GF-D8 (cell line): ENCODE results near the gene ING5.
A peak's percentile ranks its signal among the peaks of the same experiment; 100 is the strongest.
"Not testable (repeated sequence)": the region's sequence is repeated elsewhere in the genome, so short reads cannot be mapped to it uniquely, and the experiment has no call there.

ENCODE experiments used
- DNase-seq: peaks from one replicate; lab custom pipeline; 2025; lab: John Stamatoyannopoulos, UW

The ING5 gene

DNA sequence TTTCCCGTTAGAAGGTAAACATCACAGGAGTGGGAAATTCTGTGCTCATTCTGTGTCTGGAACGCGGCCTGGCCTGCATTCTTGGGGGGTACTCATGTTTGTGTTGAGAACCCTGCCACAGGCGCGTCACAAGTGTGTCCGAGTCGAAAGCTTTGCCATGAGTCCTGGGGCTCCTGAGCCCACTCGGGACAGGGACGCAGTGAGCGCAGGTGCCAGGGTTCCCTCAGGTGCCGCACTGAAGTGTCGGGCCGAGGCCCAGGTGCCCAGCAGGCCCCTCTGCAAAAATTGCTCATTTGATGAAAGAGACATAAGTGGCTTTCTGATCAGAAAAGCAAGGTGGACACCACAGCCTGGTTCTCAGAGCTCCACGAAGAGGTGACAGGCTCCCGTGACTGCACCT is 37.3 kb downstream of the ING5 start:
- no peak for DNase-seq

- no peak for DNase-seq
Observed at GRCh38 chr2:241739651-241740050, 37.8 kb downstream of the ING5 start.

DNA sequence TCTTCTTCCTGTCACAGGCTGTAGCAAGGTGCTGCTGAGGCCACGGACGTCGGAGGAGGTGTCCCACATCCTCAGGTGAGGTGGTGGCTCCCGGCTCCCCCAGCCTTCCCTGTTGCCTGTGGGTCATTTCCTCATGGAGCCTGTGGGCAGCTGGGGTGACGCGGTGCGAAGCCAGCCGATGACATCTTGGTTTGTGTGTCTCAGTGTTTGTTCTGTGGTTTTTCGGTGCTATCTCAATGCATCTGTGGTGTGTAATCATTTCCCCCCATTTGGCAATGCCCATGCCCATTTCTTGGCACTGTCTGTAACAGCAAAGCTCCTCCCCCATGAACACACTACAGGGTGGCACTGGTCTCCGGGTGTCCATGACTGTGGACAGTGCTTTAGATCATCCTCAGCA is 39.2 kb downstream of the ING5 start:
- peak; percentile 87 for DNase-seq

DNA sequence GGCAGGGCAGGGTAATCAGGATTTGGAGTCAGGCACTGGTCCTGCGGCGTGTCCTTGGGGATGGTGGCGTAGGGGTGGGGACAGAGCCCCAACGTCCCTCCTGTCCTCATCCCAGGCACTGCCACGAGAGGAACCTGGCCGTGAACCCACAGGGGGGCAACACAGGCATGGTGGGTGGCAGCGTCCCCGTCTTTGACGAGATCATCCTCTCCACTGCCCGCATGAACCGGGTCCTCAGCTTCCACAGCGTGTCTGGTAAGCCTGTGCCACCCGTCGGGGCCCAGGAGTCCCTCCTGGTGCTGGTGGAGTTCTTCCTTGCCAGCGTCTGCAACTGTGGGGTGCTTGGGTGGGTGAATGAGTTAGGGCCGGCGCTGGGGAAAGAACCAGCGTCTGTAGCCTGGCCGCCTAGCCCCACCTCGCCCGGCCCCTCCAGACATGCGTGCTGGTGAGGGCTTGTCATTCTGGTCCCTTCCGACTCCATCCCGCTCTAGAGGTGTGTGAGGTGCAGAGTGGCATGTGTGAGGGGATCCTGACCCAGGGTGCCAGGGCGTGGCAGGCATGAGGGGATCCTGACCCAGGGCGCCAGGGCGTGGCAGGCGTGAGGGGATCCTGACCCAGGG is 40.6 kb downstream of the ING5 start:
- no peak for DNase-seq

DNA sequence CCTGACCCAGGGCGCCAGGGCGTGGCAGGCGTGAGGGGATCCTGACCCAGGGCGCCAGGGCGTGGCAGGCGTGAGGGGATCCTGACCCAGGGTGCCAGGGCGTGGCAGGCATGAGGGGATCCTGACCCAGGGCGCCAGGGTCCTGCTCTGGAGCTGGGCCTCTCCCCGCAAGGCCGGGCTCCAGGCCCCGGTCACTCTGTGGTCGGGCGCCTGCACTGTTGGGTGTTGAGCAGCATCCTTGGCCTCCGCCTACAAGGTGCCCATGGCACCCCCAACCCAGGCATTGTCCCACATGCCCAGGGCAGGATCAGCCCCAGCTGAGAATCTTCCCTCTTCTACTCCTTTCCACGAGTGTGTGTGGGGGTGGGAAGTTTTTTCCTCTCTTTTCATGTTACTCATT is 41.2 kb downstream of the ING5 start:
- not testable (repeated sequence) for DNase-seq

GRCh38 chr2:241743620-241744019 is 41.8 kb downstream of the ING5 start:
- no peak for DNase-seq

GRCh38 chr2:241744028-241744754 is 42.4 kb downstream of the ING5 start:
- no peak for DNase-seq

DNA sequence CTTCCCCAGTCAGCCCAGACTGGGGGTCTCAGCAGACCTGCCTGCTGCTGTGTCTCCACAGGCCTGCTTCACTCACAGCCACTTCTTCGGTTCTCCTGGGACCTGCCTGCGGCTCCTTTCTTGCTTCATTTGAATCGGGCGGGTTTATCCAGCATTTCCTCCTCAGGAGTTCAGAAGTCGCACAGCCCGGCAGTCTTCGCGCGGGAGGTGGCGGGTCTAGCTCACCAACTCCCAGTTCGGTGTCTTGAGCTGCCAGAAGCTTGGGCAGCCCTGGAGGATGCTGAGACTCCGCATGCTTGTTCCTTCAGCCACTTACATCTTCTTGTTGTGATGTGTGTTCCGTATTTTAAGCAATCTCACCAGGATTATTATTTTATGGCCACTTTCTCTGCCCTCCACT is 43.4 kb downstream of the ING5 start:
- no peak for DNase-seq

DNA sequence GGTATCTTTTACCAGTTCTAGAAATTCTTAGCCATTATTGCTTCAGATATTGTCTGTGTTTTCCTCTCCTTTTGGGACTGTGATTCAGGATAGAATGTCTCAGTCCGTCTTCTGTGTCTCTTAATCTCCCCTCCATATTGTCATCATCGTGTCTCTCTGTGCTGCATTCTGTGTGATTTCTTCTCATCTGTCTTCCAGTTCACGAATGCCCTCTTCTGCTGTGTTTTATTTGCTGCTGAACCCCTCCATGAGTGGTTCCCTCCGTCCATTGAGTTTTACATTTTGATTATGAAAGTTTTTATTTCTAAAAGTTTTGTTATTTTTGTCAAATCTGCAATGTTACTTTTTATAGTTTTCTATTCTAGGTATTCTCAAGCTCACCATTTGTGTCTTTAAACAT is 44.2 kb downstream of the ING5 start:
- DNase-seq, result no peak

DNA sequence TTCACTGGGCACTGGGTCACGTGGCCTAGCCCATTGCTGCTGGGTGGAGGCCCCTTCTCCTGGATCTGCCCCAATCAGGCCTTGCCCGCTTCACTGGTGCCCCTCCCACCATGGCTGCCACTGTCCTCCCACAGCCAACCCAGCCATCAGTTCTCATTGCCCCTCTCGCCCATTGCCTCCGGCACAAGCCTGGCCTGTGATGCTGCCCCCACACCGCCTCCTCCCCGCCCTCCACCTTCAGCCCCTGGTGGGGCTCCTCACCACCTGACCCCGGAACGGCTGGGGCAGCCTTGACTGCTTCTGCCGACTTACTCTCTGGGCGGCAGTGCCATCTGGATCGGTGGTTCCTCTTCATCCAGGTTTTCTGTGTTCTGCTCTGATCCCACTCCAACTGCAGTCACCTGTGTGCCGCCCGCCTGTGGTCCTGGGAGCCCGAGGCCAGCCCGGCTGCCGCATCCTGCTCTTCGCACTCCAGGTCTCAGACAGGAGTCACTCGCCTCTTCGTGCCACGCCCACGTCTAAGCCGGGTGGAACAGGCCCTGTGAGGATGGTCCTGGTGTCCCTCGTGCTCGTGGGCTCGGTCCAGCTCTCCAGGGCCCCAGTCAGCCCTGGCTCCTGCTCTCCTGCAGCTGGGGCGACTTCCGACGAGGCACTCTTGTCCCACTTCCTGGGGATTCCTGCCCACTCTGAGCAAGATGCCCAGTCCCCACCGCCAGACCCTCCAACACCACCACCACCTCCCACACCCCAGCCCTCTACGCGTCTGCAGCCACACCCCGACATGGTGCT is 46.8 kb downstream of the ING5 start:
- DNase-seq, result no peak

GRCh38 chr2:241750076-241750840 is 48.4 kb downstream of the ING5 start:
- no peak for DNase-seq

- DNase-seq, result no peak
Observed at GRCh38 chr2:241751152-241751551, 49.3 kb downstream of the ING5 start.

DNA sequence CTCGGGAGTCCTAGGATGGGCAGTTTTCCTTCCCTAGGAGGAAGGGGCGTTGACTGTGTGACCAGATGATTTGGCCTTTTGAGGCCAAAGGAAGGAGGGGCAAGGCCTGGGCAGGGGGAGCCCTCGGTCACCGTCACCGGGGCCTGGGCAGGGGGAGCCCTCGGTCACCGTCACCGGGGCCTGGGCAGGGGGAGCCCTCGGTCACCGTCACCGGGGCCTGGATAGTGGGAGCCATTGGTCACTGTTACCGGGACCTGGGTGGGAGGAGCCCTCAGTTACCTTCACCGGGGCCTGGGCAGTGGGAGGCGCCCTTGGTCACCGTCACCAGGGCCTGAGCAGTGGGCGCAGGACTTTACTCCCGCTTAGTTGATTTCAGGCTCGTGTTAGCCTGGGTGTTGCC is 49.9 kb downstream of the ING5 start:
- DNase-seq, result no peak

GRCh38 chr2:241752253-241752652 is 50.4 kb downstream of the ING5 start:
- DNase-seq, result no peak

- DNase-seq, result no peak
Observed at GRCh38 chr2:241752689-241753276, 50.9 kb downstream of the ING5 start.

- DNase-seq, result no peak
Observed at GRCh38 chr2:241753493-241753892, 51.7 kb downstream of the ING5 start.

DNA sequence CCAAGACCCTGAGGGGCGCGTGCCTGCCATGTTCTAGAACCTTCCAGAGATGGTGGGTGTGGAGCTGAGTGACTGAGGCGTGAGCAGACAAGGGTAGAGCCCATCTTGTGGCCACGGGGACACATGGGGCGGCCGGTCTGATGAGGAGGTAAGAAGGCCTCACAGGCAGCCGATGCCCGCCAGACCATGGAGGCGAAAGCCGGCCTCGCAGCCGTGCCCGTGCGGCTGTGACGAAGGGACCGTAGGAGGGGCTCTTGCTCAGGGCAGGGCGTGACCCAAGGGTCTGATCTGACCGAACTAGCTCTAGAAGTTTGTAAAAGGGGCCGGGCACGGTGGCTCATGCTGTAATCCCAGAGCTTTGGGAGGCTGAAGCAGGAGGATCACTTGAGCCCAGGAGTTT is 52.2 kb downstream of the ING5 start:
- DNase-seq, result no peak

- DNase-seq, result no peak
Observed at GRCh38 chr2:241755166-241755565, 53.3 kb downstream of the ING5 start.

DNA sequence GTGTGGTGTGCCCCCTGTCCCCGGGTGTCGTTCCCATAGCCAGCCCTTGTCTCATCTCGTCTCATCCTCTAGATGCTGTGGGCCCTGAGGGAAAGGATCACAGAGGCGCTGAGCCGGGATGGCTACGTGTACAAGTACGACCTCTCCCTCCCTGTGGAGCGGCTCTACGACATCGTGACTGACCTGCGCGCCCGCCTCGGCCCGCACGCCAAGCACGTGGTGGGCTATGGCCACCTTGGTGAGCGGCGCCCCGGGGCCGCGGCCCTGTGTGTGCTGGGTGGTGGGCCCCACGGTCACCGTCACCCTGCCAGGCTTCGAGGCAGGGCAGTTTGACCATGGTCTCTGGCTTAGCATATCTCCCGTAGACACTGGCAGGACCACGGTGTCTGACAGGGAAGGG is 53.9 kb downstream of the ING5 start:
- no peak for DNase-seq

- no peak for DNase-seq
Observed at GRCh38 chr2:241759067-241759807, 57.4 kb downstream of the ING5 start.

- not testable (repeated sequence) for DNase-seq
Observed at GRCh38 chr2:241759893-241760292, 58.1 kb downstream of the ING5 start.
